Panc1 (cell line): ENCODE data around the gene NEMF. TPM values are rescaled to one million over a fixed set of nuclear protein-coding genes. Genes with fewer than 3 reads are reported as not detected.

Experiments
- ATAC-seq: fragments of 200-7000 bp; cut with Tn5 transposase; 2 replicates; pipeline ENCODE4 v1.9.1; 2020; ENCODE audit warnings: mild to moderate bottlenecking, moderate library complexity
- BruUV-seq: library from RNA; stranded (reverse); fragments of 400-500 nt; replicated peaks from 2 replicates; lab custom pipeline; 2021; lab: Mats Ljungman, UMichigan
- CTCF ChIA-PET: fragments of 300-600 bp; sonication (Branson Sonifier 250); formaldehyde crosslinking; loops from one replicate; lab custom pipeline; 2022; ENCODE audit warnings: antibody characterized with exemption; lab: Charles Lee
- POLR2A ChIA-PET: fragments of 300-600 bp; sonication (Branson Sonifier 250); formaldehyde crosslinking; loops from one replicate; lab custom pipeline; 2022; ENCODE audit warnings: antibody characterized with exemption; lab: Charles Lee
- DNase-seq: peaks from one replicate; pipeline ENCODE4 v3.0.0-alpha.2; 2010; ENCODE audit warnings: low read depth, low spot score
- H3K27ac ChIP-seq: 2 replicates; pipeline ENCODE4 v1.5.1; 2011; ENCODE audit warnings: mild to moderate bottlenecking, low read length, inconsistent platforms
- H3K27me3 ChIP-seq: fragments of 200-500 bp; sonication (Bioruptor generic); 2 replicates; pipeline ENCODE4 v1.6.0; 2014; ENCODE audit warnings: low read length, inconsistent platforms; ENCODE audit not compliant: control insufficient read depth, insufficient read depth
- H3K36me3 ChIP-seq: fragments of 200-500 bp; sonication (Bioruptor generic); 2 replicates; pipeline ENCODE4 v1.5.1; 2014; ENCODE audit warnings: inconsistent platforms, mild to moderate bottlenecking, low read length, moderate library complexity; ENCODE audit not compliant: control insufficient read depth, insufficient read depth
- H3K4me1 ChIP-seq: 2 replicates; pipeline ENCODE4 v1.5.1; 2011; ENCODE audit warnings: inconsistent platforms, mild to moderate bottlenecking, low read length, moderate library complexity; ENCODE audit not compliant: control insufficient read depth, insufficient read depth
- H3K4me3 ChIP-seq, 2 experiments: 2 replicates each; pipeline ENCODE4 v1.5.1; 2011 to 2012; ENCODE audit warnings: low read depth in 2 of 2, low read length in 2 of 2, mild to moderate bottlenecking in 2 of 2, inconsistent platforms in 1 of 2, moderate library complexity in 1 of 2
- H3K9me3 ChIP-seq: fragments of 200-500 bp; sonication (Bioruptor generic); 2 replicates; pipeline ENCODE4 v1.5.1; 2014; ENCODE audit warnings: low read depth, mild to moderate bottlenecking, inconsistent platforms, low read length, moderate library complexity; ENCODE audit not compliant: control insufficient read depth, insufficient read depth
- CTCF ChIP-seq: fragments of 450-650 bp; IDR thresholded peaks from 2 replicates; pipeline ENCODE4 v1.5.1; 2017; ENCODE audit warnings: mild to moderate bottlenecking
- POLR2AphosphoS5 ChIP-seq: IDR thresholded peaks from 2 replicates; pipeline ENCODE4 v1.6.1; 2012; ENCODE audit warnings: mild to moderate bottlenecking, low read depth, low read length, moderate library complexity
- SIN3A ChIP-seq: IDR thresholded peaks from 2 replicates; pipeline ENCODE4 v1.6.1; 2012; ENCODE audit warnings: low read depth, mild to moderate bottlenecking, low read length, moderate library complexity, borderline replicate concordance; ENCODE audit not compliant: insufficient read depth
- TCF7L2 ChIP-seq: IDR thresholded peaks from 2 replicates; pipeline ENCODE4 v1.6.1; 2011; ENCODE audit warnings: mild to moderate bottlenecking, low read depth, low read length, inconsistent platforms
- in situ Hi-C: cut with HindIII; loops from 2 replicates; pipeline ENCODE4 v1.10.0; 2016; ENCODE audit warnings: low sequenced_read_pairs, low pct_unique_long_range_greater_than_20kb
- intact Hi-C: fragments of 100-400 bp; cut with micrococcal nuclease; formaldehyde crosslinking; loops from one replicate; pipeline ENCODE4 v1.10.0; 2022; ENCODE audit not compliant: unreplicated experiment
- total RNA-seq: library from RNA; stranded (reverse); gene quantifications from one replicate; pipeline ENCODE4 v1.2.1, GENCODE V29; 2021; ENCODE audit not compliant: unreplicated experiment
- TF ChIP-seq, protein P1 (sequence below), 2 experiments: IDR thresholded peaks; 2 replicates each; pipeline ENCODE4 v1.6.1; 2011 to 2012; ENCODE audit warnings: low read depth in 2 of 2, control low read depth in 1 of 2, low read length in 1 of 2, mild to moderate bottlenecking in 1 of 2, moderate library complexity in 1 of 2; ENCODE audit not compliant: insufficient read depth in 1 of 2

The NEMF gene
- total RNA-seq, 1 experiment from 2014 or later: 38.3 TPM

DNA sequence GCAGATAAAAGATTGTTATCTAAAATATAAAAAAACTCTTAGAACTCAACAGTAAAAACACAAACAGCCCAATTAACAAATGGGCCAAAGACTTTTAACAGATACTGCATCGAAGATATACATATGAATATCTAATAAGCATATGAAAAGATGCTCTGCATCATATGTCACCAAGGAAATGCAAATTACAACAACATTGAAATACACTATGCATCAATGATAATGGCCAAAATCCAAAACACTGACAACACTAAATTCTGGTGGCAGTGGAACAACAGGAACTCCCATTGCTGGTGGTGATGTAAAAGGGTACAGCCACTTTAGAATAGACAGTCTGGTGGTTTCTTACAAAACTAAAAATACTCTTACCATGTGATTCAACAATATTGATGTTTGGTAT is 43.8 kb downstream of the NEMF start:
- no peak overlapping the region for H3K27ac ChIP-seq

GRCh38 chr14:49796025-49796424 is 56.6 kb downstream of the NEMF start:
- H3K27me3 ChIP-seq: no peaks in the 10 kb centered on the region
- H3K27ac ChIP-seq: no peak overlapping the region
- ChIA-PET POLR2A (no interaction called here), CTCF (no interaction called here)
- H3K36me3 ChIP-seq: peaks cover 35% of the 10 kb centered on the region
- intact Hi-C loops (no loop called here), in situ Hi-C loops (no loop called here)
- H3K9me3 ChIP-seq: no peaks in the 10 kb centered on the region
- no TSS peak for BruUV-seq
- no peak for ATAC-seq
- no peaks in the 10 kb centered on the region for H3K4me1 ChIP-seq
- TF ChIP-seq, protein P1, sequence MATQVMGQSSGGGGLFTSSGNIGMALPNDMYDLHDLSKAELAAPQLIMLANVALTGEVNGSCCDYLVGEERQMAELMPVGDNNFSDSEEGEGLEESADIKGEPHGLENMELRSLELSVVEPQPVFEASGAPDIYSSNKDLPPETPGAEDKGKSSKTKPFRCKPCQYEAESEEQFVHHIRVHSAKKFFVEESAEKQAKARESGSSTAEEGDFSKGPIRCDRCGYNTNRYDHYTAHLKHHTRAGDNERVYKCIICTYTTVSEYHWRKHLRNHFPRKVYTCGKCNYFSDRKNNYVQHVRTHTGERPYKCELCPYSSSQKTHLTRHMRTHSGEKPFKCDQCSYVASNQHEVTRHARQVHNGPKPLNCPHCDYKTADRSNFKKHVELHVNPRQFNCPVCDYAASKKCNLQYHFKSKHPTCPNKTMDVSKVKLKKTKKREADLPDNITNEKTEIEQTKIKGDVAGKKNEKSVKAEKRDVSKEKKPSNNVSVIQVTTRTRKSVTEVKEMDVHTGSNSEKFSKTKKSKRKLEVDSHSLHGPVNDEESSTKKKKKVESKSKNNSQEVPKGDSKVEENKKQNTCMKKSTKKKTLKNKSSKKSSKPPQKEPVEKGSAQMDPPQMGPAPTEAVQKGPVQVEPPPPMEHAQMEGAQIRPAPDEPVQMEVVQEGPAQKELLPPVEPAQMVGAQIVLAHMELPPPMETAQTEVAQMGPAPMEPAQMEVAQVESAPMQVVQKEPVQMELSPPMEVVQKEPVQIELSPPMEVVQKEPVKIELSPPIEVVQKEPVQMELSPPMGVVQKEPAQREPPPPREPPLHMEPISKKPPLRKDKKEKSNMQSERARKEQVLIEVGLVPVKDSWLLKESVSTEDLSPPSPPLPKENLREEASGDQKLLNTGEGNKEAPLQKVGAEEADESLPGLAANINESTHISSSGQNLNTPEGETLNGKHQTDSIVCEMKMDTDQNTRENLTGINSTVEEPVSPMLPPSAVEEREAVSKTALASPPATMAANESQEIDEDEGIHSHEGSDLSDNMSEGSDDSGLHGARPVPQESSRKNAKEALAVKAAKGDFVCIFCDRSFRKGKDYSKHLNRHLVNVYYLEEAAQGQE (IDR thresholded peaks at IDR 0.05; ENCODE audit: insufficient read depth in 1 of 2, low read depth in 2 of 2, low read length in 1 of 2): no peak
- TF ChIP-seq SIN3A (no peak), POLR2AphosphoS5 (no peak), CTCF (no peak), TCF7L2 (no peak)
- no peak overlapping the region for H3K4me3 ChIP-seq
- DNase-seq: no peak

More for the DNA sequence above, 43.8 kb downstream of the NEMF start:
- intact Hi-C loops: no loop called here
- no peaks in the 10 kb centered on the region for H3K4me1 ChIP-seq
- DNase-seq: no peak
- ATAC-seq: no peak
- no TSS peak for BruUV-seq
- POLR2A ChIA-PET: no interaction called here
- in situ Hi-C loops: no loop called here
- no peaks in the 10 kb centered on the region for H3K9me3 ChIP-seq
- TF ChIP-seq TCF7L2 (no peak), SIN3A (no peak), POLR2AphosphoS5 (no peak), CTCF (no peak)
- TF ChIP-seq, protein P1 (IDR thresholded peaks at IDR 0.05; ENCODE audit: insufficient read depth in 1 of 2, low read depth in 2 of 2, low read length in 1 of 2): no peak
- peaks cover 16% of the 10 kb centered on the region for H3K36me3 ChIP-seq
- CTCF ChIA-PET: no interaction called here
- H3K27me3 ChIP-seq: no peaks in the 10 kb centered on the region
- no peak overlapping the region for H3K4me3 ChIP-seq
